ENCODE measurements around the gene RGS3. TPM values are rescaled to one million over a fixed set of nuclear protein-coding genes. Genes with fewer than 3 reads are reported as not detected.

The RGS3 gene
- total RNA-seq, 1 experiment from 2014 or later = 39.4 TPM

DNA sequence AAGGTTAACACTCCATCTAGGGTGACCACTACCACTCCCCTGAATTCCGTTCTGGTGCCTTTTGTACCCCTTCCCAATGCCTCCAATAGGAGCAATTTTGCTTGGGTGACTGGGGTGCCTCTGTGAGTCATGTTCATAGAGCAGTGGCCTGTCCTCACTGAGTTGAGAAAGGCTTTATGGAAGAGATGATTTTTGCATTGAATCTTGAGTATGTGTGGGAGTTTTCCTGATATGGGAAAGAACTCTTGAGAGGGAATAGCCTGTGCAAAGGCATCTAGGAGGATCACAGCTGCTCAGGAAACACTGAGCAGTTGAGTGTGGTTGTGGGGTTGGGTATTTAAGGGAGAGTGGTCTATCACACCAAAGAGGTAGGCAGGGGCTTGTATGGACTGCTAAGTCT lies 36.8 kb upstream of the RGS3 start:
- Histone ChIP-seq H3K27me3 (ENCODE audit: insufficient read depth, low read length) (no peaks in the 10 kb centered on the region; the same call in 1 of the 2 replicates), H3K9me3 (ENCODE audit: control insufficient read depth in 1 of 2, insufficient read depth in 1 of 2, low read depth in 1 of 2, low read length in 2 of 2) (no peaks in the 10 kb centered on the region), H3K27ac (ENCODE audit: low read depth, low read length) (no peak overlapping the region), H3K4me3 (replicated peaks in 1 of 2; ENCODE audit: low read depth in 1 of 2, low read length in 2 of 2) (no peak overlapping the region), H3K4me1 (ENCODE audit: control insufficient read depth in 1 of 2, insufficient read depth in 2 of 2, low read length in 2 of 2) (no peaks in the 10 kb centered on the region), H3K36me3 (ENCODE audit: control insufficient read depth in 1 of 2, insufficient read depth in 2 of 2, low read length in 2 of 2) (no peaks in the 10 kb centered on the region), H2AFZ (ENCODE audit: low read depth, low read length, poor library complexity, severe bottlenecking) (no peak overlapping the region), H3K79me2 (ENCODE audit: insufficient read depth, low read length) (no peaks in the 10 kb centered on the region), H3K9me2 (ENCODE audit: insufficient read depth) (no peaks in the 10 kb centered on the region), H3K4me2 (ENCODE audit: low read length) (no peak overlapping the region), H3K9ac (ENCODE audit: low read length) (no peak overlapping the region), H4K20me1 (ENCODE audit: insufficient read depth) (no peaks in the 10 kb centered on the region)
- no TSS peak for BruUV-seq (replicated peaks)
- ATAC-seq = no peak
- no peak for DNase-seq (ENCODE audit: low read depth, low spot score)
- ChIA-PET CTCF (no interaction called here), POLR2A (no interaction called here), RAD21 (ENCODE audit: low non-redundant PET in 1 of 2, low total read pairs in 2 of 2, uncharacterized antibody in 2 of 2, unreplicated experiment in 2 of 2) (no interaction called here)
- no peak for TF ChIP-seq ZNF274 (IDR thresholded peaks at IDR 0.05; ENCODE audit: low read depth, low read length)
- TF ChIP-seq TCF7L2 (IDR thresholded peaks at IDR 0.05; ENCODE audit: borderline replicate concordance, extremely low read depth, insufficient read depth, insufficient read length) = no peak
- TF ChIP-seq CEBPB (IDR thresholded peaks at IDR 0.05; ENCODE audit: low read depth) = no peak
- TF ChIP-seq ELF1 (IDR thresholded peaks at IDR 0.05; ENCODE audit: borderline replicate concordance, low read depth) = no peak
- no peak for TF ChIP-seq EZH2 (IDR thresholded peaks at IDR 0.05)
- no peak for TF ChIP-seq ZFX (IDR thresholded peaks at IDR 0.05)
- TF ChIP-seq SRF (IDR thresholded peaks at IDR 0.05; ENCODE audit: low read depth) = no peak
- no peak for TF ChIP-seq POLR2AphosphoS5 (IDR thresholded peaks at IDR 0.05; ENCODE audit: low read depth, low read length)
- TF ChIP-seq ATF3 (IDR thresholded peaks at IDR 0.05) = no peak
- TF ChIP-seq EZH2phosphoT487 (IDR thresholded peaks at IDR 0.05; ENCODE audit: borderline replicate concordance) = no peak
- no peak for TF ChIP-seq SIN3A (IDR thresholded peaks at IDR 0.05; ENCODE audit: low read depth)
- TF ChIP-seq MAX (IDR thresholded peaks at IDR 0.05) = no peak
- TF ChIP-seq ZBTB33 (IDR thresholded peaks at IDR 0.05; ENCODE audit: extremely low read depth, insufficient replicate concordance, low read length) = no peak
- no peak for TF ChIP-seq RAD21 (IDR thresholded peaks at IDR 0.05; ENCODE audit: low read depth)
- no peak for TF ChIP-seq YY1 (IDR thresholded peaks at IDR 0.05; ENCODE audit: extremely low read depth, insufficient replicate concordance, low read depth, low read length)
- TF ChIP-seq CBX3 (IDR thresholded peaks at IDR 0.05; ENCODE audit: low read depth) = no peak
- no peak for TF ChIP-seq EGR1 (IDR thresholded peaks at IDR 0.05; ENCODE audit: low read depth)
- no peak for TF ChIP-seq JUND (IDR thresholded peaks at IDR 0.05)
- intact Hi-C loops (cut with micrococcal nuclease) = no loop called here
